GM21529 (cell line): ENCODE measurements around the gene WIF1.

Experiments used
- ATAC-seq: cut with Tn5 transposase; IDR thresholded peaks from one replicate; pipeline ENCODE4 v1.9.1; 2021; ENCODE audit not compliant: unreplicated experiment

WIF1 gene

DNA sequence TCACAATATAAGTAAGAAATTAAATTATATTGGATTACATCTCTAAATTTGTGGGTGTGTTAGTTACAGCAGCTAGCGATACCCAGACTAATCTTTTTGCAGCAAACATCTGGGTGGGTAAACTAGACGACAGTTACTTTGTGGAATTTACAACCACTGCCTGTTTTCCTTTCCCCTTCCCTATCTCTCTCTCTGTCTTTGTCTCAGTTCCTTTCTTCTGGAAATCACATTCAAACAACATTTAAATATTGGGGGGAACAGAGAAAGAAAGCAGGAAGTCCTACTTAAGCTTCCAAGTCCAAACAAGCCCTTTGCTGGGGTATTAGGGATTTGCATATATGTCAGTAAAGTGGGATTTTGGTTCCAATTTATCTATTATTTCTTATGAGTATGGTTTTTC lies 97.6 kb downstream of the WIF1 start:
- ATAC-seq = no peak

DNA sequence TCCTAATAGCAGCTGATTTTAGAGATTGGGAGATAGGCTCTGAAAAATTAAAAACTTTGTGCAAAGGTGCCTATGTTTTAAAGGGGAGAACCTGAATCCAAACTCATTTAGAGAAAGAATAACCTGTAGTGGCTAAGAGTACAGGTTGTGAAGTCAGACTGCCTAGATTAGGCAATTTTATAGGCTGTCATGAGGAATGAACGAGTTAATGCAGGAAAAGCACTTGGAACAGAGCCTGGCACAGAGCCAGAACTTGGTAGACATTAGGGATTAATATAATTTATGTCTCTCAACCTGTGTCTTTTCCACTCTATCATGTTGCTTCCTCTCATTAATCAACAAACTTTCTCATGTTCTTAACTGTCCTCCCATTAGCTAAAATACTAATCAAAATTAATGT lies 98.1 kb downstream of the WIF1 start:
- ATAC-seq = no peak

GRCh38 chr12:65022421-65022820 lies 98.7 kb downstream of the WIF1 start:
- no peak for ATAC-seq

DNA sequence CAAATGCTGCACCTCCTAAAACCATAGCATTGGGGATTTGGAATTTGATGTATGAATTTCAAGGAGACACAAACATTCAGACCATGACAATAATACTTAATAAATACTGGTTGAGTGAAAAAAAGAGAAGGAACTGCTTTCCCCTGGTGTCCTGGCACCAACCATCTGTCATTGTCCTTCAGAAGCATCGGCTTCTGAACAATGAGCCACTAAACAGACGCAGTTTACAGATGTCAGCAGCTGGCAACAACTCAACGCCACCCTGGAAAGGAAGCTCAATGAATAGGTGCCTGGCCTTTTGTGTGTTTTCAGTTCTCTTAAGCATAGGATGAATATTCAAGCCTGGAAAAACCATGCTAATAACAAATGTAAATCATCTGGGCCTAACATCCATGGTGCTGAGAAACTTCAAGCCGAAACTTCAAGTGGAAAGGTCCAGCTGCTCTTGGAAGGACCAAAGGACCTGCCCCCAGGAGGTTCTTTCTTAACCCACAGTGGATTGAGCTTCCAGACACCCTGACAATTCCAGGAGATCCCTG lies 101.3 kb downstream of the WIF1 start:
- ATAC-seq = no peak

DNA sequence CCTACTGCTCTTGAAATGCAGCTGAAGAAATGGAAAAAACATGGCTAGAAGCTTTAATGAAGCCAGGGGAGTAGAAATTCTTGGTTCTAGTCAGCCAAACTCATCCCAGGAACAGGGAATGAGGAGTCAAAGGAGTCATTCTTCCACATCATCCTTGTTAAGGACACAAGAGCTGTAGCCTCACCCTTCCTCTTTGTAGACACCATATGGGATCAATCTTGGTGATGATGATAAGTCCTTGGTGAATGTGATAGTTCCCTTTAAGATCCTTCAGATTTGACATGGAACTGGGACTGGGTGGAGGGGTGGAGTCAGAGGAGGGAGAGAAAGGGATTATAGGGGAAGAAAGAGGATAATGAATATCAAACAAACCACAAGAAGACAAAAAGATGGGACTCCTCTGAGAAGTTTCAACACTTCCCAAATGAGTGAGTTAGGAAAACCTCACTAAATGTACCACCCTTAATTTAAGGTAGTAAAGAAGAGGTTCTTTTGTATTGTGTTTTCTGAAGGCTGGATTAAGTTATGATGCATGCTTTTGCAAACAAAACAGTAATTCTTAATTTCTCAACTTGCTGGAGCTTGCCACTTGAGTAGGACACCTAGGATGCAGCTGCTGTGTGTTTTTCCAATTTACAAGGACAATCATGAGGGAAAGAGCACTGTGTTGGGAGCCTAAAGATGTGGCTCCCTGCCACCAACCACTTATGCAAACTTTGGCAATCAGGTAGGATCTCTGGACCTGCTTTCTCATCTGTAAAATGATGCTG lies 104.0 kb downstream of the WIF1 start:
- ATAC-seq = no peak

- no peak for ATAC-seq
Measured at GRCh38 chr12:65015850-65016249, 105.3 kb downstream of the WIF1 start.

- no peak for ATAC-seq
Measured at GRCh38 chr12:65014504-65015271, 106.4 kb downstream of the WIF1 start.

- ATAC-seq = no peak
Measured at GRCh38 chr12:65010437-65010836, 110.7 kb downstream of the WIF1 start.

DNA sequence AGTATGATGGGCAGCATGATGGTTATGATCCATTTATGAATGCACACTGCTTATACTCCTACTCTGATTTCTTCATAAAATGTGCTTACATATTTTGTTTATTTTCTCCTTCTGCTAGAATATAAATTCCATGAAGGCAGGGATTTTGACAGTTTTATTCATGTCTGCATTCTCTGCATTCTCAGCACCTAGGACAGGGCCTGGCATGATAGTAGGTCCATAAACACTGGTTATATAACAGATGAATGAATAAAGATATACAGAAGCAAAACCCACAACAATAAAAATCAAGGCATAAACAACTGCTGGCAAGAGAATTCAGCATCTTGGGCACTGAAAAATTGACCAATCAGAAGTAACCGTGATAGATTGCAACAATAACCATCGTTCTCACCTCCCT lies 115.4 kb downstream of the WIF1 start:
- no peak for ATAC-seq

DNA sequence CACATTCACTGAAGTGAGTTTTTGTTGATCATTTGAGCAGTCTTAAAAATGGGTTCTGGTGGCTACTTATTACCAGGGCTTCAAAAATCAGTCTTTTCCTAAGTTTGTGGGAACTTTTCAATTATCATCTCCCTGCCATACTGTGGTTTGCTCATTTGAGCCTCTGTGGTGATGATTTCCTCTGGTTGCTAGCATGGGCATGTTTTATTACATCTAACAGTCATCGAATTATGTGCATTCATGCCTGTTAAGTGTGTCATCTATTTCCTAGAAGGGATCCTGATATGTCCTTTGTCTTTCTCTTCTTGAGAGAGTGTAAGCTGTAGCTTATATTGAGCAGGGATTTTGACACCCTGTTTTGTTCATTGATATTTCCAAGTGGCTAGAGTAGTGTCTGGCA lies 116.8 kb downstream of the WIF1 start:
- no peak for ATAC-seq
